Measurements from ENCODE around the gene NIBAN1.
"Not testable (repeated sequence)": the region's sequence is repeated elsewhere in the genome, so short reads cannot be mapped to it uniquely, and the experiment has no call there.

Gene NIBAN1, protein sequence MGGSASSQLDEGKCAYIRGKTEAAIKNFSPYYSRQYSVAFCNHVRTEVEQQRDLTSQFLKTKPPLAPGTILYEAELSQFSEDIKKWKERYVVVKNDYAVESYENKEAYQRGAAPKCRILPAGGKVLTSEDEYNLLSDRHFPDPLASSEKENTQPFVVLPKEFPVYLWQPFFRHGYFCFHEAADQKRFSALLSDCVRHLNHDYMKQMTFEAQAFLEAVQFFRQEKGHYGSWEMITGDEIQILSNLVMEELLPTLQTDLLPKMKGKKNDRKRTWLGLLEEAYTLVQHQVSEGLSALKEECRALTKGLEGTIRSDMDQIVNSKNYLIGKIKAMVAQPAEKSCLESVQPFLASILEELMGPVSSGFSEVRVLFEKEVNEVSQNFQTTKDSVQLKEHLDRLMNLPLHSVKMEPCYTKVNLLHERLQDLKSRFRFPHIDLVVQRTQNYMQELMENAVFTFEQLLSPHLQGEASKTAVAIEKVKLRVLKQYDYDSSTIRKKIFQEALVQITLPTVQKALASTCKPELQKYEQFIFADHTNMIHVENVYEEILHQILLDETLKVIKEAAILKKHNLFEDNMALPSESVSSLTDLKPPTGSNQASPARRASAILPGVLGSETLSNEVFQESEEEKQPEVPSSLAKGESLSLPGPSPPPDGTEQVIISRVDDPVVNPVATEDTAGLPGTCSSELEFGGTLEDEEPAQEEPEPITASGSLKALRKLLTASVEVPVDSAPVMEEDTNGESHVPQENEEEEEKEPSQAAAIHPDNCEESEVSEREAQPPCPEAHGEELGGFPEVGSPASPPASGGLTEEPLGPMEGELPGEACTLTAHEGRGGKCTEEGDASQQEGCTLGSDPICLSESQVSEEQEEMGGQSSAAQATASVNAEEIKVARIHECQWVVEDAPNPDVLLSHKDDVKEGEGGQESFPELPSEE

DNA sequence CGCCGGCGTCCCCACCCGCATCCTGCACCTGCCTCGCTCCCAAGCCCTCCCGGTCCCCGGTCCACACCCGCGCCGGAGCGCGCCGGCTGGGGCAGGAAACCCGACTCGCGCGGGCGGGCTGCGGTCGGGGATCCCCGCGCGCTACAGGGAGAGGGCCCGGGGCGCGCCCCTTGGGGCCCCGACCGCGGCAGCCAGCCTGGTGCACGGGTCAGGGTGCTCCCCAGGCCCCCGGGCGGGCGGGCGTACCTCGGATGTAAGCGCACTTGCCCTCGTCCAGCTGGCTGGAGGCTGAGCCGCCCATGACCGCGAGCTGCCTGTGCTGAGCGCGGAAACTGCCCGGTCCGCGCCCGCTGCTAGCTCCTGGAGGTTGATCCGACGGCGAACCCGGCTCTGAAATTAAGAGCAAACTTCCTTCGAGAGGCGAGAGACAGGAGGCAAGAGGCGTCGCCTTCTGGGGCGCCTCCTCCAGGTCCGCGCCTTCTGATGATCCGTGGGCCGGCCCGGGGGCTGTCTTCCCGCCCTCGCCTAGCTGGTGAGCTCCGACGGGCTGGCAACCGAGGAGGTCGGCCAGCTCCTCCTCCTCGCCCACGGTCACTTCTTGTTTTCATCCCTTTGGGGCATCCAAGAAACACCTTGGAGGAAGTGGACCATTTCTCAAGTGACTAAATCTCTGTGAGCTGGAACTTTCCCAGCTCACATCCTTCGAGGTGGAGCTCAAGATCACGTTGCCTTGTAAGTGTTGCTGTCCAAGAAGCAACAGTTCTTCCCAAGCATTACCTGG is at the start of gene NIBAN1:
Gene NIBAN1, minus strand, starts transcription at position 453 of the 781 bp plus-strand sequence. Its CDS starts 152 bp downstream, at position 301.
- DNase-seq (ENCODE audit: low read depth in 1 of 2, low spot score in 1 of 2) = peak in 1 of 2 donors; percentile 40

DNA sequence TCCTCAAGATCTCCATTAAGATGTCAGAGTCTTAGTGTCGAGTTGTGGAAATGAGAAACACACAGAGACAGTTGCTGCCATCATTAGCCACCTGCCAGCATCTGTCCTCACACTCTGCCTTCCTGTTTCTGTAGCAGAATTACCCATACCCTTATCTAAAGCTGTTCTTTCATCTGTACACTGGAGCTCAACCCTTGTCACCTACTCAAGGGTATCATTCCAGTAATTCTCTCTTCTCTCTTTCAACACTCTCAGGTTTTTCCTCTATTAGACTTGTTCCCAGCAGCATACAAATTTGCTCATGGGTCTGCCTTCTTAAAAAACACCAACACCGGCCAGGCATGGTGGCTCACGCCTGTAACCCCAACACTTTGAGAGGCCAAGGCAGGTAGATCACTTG is 43.7 kb upstream of the NIBAN1 start:
- DNase-seq (ENCODE audit: low read depth in 1 of 2, low spot score in 1 of 2) = no peak

DNA sequence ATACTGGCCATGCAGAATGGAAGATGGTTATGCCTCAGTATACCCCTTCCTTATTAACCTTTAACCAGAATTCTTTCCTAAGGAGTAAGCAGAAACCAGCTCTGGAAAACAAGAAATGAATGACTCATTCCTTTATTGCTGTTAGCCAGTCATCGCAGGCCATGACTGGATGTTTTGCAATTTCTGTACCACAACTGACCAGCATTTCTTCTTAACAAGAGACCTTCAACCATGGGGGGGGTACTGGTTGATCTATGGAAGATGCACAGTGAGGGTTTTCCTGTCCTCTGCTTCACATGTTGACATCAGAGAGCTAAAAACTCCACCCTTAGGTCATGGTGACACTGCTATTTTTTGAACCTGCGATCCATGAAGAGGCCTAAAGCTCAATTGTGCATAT is 43.0 kb upstream of the NIBAN1 start:
- DNase-seq (ENCODE audit: low read depth in 1 of 2, low spot score in 1 of 2) = no peak

DNA sequence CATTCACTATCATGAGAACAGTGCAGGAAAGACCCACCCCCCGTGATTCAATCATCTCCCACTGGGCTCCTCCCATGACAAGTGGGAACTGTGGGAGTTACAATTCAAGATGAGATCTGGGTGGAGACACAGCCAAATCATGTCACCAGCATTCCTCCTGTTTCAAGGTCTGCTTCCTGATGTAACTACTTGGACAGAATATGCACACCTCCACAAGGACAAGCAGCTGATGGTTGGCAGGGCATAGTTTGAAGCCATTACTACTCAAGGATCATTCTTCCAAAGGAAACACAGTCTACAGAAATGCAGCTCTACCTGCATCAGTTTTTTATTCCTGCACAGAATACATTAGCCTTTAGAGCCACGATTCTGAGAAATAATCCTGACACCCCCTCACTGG is 42.6 kb upstream of the NIBAN1 start:
- no peak for DNase-seq (ENCODE audit: low read depth in 1 of 2, low spot score in 1 of 2)

DNA sequence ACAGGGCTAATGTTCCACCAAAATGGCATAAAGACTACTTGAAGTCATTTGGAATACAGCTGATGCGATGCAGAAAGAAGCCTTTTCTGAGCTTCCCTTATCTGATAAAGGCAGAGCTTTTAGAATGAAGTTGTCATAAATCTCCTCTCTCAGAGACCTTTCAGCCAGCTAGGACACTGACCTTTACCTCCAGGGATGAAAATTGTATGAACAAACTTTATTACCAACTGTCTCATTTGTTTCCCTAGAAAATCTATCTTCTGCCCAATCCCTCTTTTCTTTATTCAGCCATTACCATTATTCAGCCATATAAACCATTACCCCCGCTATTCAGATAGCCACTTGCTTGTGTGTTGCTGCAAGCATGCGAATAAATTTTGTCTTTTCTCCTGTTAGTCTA is 41.3 kb upstream of the NIBAN1 start:
- no peak for DNase-seq (ENCODE audit: low read depth in 1 of 2, low spot score in 1 of 2)

DNA sequence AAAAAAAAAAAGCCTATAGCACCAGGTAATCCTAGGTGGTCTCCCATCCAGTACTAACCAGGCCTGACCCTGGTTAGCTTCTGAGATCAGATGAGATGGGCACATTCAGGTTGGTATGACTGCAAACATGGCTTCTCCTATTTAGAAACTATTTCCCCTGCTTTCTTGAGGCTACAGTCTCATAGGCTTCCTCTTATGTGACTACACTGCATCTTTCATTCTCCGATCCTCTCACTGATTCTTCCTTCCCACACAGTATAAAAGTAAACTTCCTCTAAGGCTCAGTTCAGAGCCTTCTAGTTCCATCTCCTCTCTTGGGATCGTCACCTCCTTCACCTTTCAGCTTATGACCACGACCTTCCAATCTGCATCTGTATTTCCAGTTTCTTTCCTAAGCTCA is 40.6 kb upstream of the NIBAN1 start:
- no peak for DNase-seq (ENCODE audit: low read depth in 1 of 2, low spot score in 1 of 2)

DNA sequence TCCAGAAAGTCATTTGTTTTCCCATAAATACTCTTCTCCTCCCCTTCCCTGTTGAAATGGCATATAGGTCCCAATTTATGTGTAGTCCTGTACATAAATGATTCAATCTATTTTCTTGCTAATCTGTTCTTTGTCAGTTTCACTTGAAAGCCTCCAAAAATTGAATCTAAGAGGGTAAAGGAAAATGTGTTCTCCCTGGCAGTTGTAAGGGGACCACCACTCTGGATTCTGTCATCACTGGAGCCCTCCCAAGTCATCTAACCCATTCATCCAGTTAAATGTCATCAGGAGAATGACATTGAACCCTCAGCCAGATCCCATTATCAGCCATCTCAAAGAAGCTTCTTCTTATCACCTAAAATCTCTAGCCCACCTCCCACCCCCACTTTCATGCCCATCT is 36.1 kb upstream of the NIBAN1 start:
- DNase-seq (ENCODE audit: low read depth in 1 of 2, low spot score in 1 of 2) = no peak

DNA sequence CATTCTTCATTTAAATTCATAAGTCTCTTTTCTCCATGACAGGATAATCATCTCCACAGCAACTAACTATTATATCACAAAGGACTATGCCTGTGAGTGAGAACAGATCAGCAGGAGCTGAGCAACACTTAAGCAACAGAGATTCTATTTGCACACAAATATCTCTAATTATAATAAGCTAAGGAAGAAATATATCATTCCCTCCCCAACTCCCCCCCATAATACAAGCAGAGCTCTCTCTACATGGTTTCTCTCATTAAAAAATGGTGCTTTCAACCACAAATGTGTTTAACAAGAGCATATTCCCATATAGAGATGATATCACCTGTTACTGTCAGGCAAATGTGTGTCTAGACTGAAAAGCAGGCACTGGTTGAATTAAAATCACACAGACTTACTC is 34.5 kb upstream of the NIBAN1 start:
- DNase-seq (ENCODE audit: low read depth in 1 of 2, low spot score in 1 of 2) = no peak

DNA sequence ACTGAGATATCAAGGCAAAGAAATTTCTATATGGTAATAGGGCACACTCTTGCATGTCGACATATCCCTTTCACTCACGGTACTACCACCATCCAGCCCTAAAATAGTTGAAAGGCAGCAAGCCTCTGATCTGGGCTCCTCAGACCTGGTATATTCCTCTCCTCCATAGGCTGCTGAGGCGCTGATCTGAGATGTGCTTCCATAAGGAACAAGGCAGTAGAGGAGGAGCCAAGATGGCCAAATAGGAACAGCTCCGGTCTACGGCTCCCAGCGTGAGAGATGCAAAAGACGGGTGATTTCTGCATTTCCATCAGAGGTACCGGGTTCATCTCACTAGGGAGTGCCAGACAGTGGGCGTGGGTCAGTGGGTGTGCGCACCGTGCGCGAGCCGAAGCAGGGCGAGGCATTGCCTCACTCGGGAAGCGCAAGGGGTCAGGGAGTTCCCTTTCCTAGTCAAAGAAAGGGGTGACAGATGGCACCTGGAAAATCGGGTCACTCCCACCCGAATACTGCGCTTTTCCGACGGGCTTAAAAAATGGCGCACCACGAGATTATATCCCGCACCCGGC is 27.1 kb upstream of the NIBAN1 start:
- not testable (repeated sequence) for DNase-seq (ENCODE audit: low read depth in 1 of 2, low spot score in 1 of 2)

DNA sequence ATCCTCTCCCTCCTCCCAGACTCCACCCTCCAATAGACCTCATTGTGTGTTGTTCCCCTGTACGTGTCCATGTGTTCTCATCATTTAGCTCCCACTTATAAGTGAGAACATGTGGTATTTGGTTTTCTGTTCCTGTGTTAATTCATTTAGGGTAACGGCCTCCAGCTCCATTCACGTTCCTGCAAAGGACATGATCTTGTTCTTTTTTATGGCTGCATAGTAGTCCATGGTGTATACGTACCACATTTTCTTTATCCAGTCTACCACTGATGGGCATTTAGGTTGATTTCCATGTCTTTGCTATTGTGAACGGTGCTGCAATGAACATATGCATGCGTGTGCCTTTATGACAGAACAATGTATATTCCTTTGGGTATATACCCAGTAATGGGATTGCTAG is 25.7 kb upstream of the NIBAN1 start:
- not testable (repeated sequence) for DNase-seq (ENCODE audit: low read depth in 1 of 2, low spot score in 1 of 2)

DNA sequence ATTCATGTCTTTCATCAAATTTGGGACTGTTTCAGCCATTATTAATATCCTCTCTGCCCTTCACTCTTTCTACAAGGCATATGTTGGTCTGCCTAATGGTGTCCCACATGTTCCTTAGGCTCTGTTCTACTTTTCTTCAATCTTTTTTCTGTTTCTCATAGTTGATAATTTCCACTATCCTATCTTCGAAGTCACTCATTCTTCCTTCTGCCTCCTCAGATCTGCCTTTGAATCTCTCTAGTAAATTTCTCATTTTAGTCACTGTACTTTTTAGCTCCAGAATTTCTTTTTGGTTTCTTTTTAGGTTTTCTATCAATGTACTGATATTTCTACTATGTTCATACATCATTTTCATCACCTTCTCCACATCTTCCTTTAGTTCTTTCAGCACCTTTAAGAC is 20.0 kb upstream of the NIBAN1 start:
- DNase-seq (ENCODE audit: low read depth in 1 of 2, low spot score in 1 of 2) = no peak

DNA sequence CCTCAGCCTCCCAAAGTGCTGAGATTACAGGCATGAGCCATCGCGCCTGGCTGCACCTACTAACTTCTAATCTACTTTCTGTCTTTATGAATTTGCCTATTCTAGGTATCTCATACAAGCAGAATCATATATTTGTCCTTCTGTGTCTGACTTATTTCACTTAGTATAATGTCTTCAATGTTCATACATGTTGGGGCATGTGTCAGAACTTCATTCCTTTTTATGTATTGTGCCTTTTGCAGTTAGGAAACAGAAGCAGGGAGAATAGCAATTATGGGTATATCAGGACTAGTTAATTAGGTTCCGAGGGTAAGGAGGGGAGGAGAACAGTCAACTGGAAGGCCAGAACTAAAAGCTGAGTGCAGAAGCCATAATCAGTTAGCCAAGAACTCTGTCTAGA is 18.0 kb upstream of the NIBAN1 start:
- no peak for DNase-seq (ENCODE audit: low read depth in 1 of 2, low spot score in 1 of 2)

DNA sequence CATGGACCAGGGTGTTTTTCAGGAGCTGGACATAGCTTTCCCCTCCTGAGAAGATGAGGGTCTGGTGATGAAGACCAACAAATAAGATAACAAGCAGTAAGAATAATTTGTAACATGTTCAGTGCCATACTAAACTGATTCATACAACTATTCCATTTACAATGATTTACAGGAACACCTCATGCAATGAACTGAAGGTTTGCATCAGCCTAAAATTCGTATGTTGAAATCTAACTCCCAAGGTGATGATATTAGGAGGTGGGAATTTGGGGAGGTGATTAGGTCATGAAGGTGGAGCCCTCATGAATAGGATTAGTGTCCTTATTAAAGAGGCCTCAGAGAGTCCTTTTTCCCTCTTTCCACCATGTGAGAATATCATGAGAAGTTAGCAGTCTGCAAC is 15.9 kb upstream of the NIBAN1 start:
- DNase-seq (ENCODE audit: low read depth in 1 of 2, low spot score in 1 of 2) = no peak

DNA sequence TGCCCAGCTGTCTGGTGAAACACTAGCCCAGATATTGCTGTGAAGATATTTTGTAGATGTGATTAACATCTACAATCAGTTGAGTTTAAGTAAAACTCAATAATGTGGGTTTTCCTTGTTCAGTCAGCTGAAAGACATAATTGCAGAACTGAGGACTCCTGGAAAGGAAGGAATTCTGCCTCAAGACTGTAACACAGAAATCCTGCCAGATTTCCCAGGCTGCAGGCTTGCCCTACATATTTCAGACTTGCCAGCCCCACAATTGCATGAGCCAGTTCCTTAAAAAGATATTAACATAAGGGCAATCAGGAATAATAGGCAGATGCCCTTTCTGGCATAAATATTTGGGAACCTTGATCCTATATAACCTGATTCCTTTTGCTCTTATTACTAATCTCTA is 14.2 kb upstream of the NIBAN1 start:
- DNase-seq (ENCODE audit: low read depth in 1 of 2, low spot score in 1 of 2) = no peak

DNA sequence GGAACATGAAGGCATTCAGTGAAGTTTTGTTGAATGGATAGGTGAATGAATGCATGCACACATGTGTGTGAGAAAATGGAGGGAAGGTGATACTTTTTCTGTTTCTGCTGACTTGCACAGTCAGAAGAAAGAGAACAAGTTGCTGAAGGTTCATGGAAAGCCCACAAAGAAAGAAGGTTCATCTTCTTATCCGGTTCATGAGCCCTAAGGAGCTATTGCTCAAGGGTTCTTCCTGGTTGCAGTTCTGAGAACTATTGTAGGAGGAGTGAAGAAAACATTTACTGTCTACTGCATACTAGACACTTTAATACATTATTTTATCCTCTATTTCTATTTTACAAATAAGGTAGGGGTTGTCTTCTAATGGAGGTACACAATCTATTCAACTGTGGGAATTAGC is 13.4 kb upstream of the NIBAN1 start:
- DNase-seq (ENCODE audit: low read depth in 1 of 2, low spot score in 1 of 2) = no peak

DNA sequence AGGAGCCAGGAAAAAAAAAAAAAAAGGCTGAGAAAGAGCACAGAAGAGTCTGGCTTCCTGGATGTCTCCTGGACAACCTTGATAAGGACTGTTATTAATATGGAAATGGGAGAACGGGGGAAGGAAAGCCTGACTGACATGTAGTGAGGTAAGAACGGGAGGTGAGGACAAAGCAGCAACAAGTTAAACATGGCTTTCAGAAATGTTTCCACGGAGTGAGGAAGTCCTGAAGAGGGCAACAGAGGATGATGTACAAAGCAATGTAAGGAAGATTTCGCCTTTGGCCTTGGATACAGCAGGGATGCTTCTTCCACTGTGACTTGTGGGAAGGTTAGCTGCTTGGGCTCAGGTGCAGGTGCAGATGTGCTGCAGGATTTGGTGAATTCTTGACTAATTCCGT is 11.9 kb upstream of the NIBAN1 start:
- no peak for DNase-seq (ENCODE audit: low read depth in 1 of 2, low spot score in 1 of 2)

DNA sequence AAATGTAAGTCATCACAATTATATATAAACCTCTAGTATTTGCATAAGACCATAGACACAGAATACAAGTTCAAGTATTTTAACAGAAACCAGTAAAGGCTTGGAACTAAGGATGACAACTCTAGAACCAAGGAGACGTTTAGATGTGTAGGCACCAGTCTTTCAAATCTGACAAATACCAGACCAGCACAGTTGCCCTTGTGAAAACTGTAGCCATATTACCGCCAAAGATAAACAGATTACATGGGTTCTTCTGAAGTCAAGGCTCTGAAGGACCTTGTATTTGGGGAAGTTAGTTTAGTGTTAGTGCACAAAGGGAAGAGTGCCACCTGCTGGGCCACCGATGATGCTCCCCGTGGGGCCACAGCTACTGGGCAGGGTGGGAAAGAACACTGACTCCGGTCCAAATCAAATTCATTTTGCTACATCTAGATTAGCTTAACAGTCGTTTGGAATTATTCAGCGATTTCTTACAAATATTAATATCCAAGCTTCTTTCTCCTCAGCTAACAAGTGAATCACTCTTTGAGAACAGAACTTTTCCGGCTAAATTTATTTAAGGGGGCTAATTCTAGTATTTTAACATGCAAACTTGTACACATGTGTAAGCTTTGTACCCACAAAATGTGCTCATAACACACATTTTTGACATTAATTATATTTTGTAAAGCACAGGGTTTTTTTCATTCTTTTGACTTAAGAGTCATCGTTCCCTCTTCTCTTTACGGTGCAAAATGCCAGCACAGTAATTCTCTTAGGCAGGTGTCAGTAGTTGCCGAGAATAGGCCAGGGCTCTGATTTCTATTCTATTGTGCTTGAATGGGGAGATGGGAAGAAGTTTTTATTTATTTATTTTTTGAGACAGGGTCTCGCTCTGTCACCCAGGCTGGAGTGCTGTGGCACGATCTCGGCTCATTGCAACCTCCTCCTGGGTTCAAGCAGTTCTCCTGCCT is 8.0 kb upstream of the NIBAN1 start:
- peak; percentile 42 to 60 for DNase-seq (ENCODE audit: low read depth in 1 of 2, low spot score in 1 of 2)

DNA sequence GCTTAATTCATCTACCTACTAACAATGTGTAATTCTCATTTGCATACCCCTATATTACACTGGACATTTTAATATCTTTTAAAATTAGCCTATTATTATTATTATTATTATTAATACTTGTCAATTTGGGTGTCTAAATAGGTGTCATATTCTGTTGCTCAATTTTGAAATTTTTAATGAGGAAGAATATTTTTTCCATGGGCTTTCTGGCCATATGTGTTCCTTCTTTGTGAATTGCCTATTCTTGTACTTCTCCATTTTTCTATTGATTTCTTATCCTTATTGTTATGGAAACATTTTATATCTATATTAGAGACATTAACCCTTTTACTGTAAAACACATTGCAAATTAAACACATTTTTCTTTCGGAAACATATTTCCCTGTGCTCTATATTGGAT is 6.4 kb upstream of the NIBAN1 start:
- no peak for DNase-seq (ENCODE audit: low read depth in 1 of 2, low spot score in 1 of 2)

DNA sequence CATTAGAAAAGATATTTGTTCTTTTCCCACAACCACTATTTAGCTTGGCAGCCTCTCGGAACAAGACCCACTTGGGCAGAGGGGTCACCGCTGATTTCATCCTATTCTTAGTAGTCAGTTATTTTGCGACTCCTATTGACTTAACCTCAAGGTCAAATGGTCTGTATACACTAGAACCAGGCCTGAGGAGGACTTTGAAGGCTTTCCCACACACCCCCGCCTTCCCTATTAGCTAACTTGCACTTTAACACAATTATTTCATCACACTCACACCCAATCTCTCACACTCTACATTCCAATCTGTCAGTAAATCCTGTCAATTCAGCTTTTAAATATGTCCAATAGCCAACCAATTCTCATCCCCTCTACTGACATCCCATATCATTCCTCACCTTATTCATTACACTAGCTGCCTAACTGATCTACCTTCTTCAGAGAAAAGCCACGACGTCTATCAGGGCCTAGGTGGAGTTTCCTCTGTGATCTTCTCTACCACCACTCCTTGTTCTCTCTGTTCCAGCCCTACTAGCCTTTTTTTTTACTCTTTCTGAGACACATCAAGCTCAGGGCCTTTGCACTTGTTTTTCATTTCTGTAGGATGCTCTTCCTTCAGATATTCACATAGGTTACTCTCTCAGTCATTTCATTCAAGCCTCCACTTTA is 1.0 kb upstream of the NIBAN1 start:
- DNase-seq (ENCODE audit: low read depth in 1 of 2, low spot score in 1 of 2) = no peak

DNA sequence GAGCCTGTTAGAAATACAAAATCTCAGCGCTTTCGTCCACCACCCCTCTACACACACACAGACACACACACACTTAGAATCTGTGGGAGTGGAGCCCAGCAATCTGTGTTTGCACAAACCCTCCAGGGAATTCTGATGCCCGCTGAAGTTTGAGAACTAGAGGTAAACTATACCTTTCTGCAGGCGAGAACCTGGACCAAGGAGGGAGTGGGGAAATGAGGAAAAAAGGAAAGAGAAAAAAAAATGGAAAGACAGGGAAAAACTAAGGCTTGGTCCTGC is 468 bp upstream of the NIBAN1 start:
- no peak for DNase-seq (ENCODE audit: low read depth in 1 of 2, low spot score in 1 of 2)
